22Rv1 (cell line): ENCODE results near the gene RGL1.

Experiments
- CTCF ChIP-seq: fragments of 450-650 bp; IDR thresholded peaks from 2 replicates; pipeline ENCODE4 v1.5.1; 2017; ENCODE audit warnings: mild to moderate bottlenecking
- ZFX ChIP-seq: fragments of 450-650 bp; IDR thresholded peaks from 2 replicates; pipeline ENCODE4 v1.6.1; 2017; ENCODE audit warnings: antibody characterized with exemption, borderline replicate concordance

- TF ChIP-seq CTCF (no peak), ZFX (no peak)
Observed at GRCh38 chr1:183946320-183946613, 141.3 kb downstream of the RGL1 start.
